Dermis microvascular lymphatic vessel endothelial cell (primary cell): ENCODE data around the gene DOK5. TPM values are rescaled to one million over a fixed set of nuclear protein-coding genes. Genes with fewer than 3 reads are reported as not detected.

ENCODE experiments used
- DNase-seq, 2 donors: peaks; one replicate each; pipeline versions ENCODE4 v3.0.0 to v3.0.0-alpha.2; 2010; ENCODE audit warnings: low read depth in 2 of 2
- total RNA-seq: library from RNA; depleted of rRNA; stranded (reverse); fragments of >200 nt; gene quantifications from 2 replicates; pipeline ENCODE4 v1.2.1, GENCODE V29; 2014

DOK5 gene
- total RNA-seq, 1 donor from 2014 or later, result not detected

- no peak for DNase-seq
Measured at GRCh38 chr20:54608943-54609342, 133.6 kb downstream of the DOK5 start.

- no peak for DNase-seq
Measured at GRCh38 chr20:54611708-54612412, 136.5 kb downstream of the DOK5 start.

GRCh38 chr20:54618412-54618811 is 143.0 kb downstream of the DOK5 start:
- DNase-seq, result no peak

- DNase-seq, result no peak
Measured at GRCh38 chr20:54619181-54619580, 143.8 kb downstream of the DOK5 start.

GRCh38 chr20:54619682-54620081 is 144.3 kb downstream of the DOK5 start:
- DNase-seq, result no peak

GRCh38 chr20:54620611-54621010 is 145.2 kb downstream of the DOK5 start:
- no peak for DNase-seq

GRCh38 chr20:54622333-54623295 is 147.2 kb downstream of the DOK5 start:
- DNase-seq, result no peak

- no peak for DNase-seq
Measured at GRCh38 chr20:54623991-54624569, 148.7 kb downstream of the DOK5 start.

GRCh38 chr20:54624706-54625390 is 149.5 kb downstream of the DOK5 start:
- no peak for DNase-seq

- no peak for DNase-seq
Measured at GRCh38 chr20:54625497-54625896, 150.1 kb downstream of the DOK5 start.

GRCh38 chr20:54626126-54626525 is 150.7 kb downstream of the DOK5 start:
- no peak for DNase-seq

- no peak for DNase-seq
Measured at GRCh38 chr20:54629632-54630031, 154.2 kb downstream of the DOK5 start.

- no peak for DNase-seq
Measured at GRCh38 chr20:54630582-54630981, 155.2 kb downstream of the DOK5 start.

GRCh38 chr20:54631059-54631458 is 155.7 kb downstream of the DOK5 start:
- no peak for DNase-seq

- no peak for DNase-seq
Measured at GRCh38 chr20:54633374-54634355, 158.3 kb downstream of the DOK5 start.

- DNase-seq, result no peak
Measured at GRCh38 chr20:54636575-54636974, 161.2 kb downstream of the DOK5 start.

GRCh38 chr20:54639941-54640340 is 164.5 kb downstream of the DOK5 start:
- no peak for DNase-seq

- DNase-seq, result no peak
Measured at GRCh38 chr20:54640800-54641199, 165.4 kb downstream of the DOK5 start.

GRCh38 chr20:54642864-54643667 is 167.7 kb downstream of the DOK5 start:
- DNase-seq, result no peak

GRCh38 chr20:54643761-54644160 is 168.4 kb downstream of the DOK5 start:
- no peak for DNase-seq
